ENCODE results near the gene YOD1.
A peak's percentile ranks its signal among the peaks of the same experiment; 100 is the strongest.

YOD1 gene

GRCh38 chr1:207025146-207025880 lies 25.7 kb downstream of the YOD1 start:
- DNase-seq (ENCODE audit: low read depth): peak; percentile 40

GRCh38 chr1:207024202-207025145 lies 26.5 kb downstream of the YOD1 start:
- DNase-seq (ENCODE audit: low read depth): peak; percentile 23

- DNase-seq (ENCODE audit: low read depth): no peak
Observed at GRCh38 chr1:207022996-207023679, 27.9 kb downstream of the YOD1 start.

GRCh38 chr1:207021876-207022596 lies 29.0 kb downstream of the YOD1 start:
- no peak for DNase-seq (ENCODE audit: low read depth)

GRCh38 chr1:207021139-207021861 lies 29.7 kb downstream of the YOD1 start:
- peak; percentile 41 for DNase-seq (ENCODE audit: low read depth)

- no peak for DNase-seq (ENCODE audit: low read depth)
Observed at GRCh38 chr1:207020709-207021107, 30.3 kb downstream of the YOD1 start.

GRCh38 chr1:207020065-207020708 lies 30.8 kb downstream of the YOD1 start:
- DNase-seq (ENCODE audit: low read depth): no peak

GRCh38 chr1:207019661-207020060 lies 31.3 kb downstream of the YOD1 start:
- no peak for DNase-seq (ENCODE audit: low read depth)

GRCh38 chr1:207019161-207019560 lies 31.8 kb downstream of the YOD1 start:
- no peak for DNase-seq (ENCODE audit: low read depth)

- no peak for DNase-seq (ENCODE audit: low read depth)
Observed at GRCh38 chr1:207018707-207019106, 32.3 kb downstream of the YOD1 start.

- no peak for DNase-seq (ENCODE audit: low read depth)
Observed at GRCh38 chr1:207017615-207018559, 33.1 kb downstream of the YOD1 start.

- DNase-seq (ENCODE audit: low read depth): no peak
Observed at GRCh38 chr1:207015791-207016190, 35.2 kb downstream of the YOD1 start.

- no peak for DNase-seq (ENCODE audit: low read depth)
Observed at GRCh38 chr1:207014728-207015127, 36.3 kb downstream of the YOD1 start.

GRCh38 chr1:207013321-207014085 lies 37.5 kb downstream of the YOD1 start:
- no peak for DNase-seq (ENCODE audit: low read depth)

GRCh38 chr1:207010726-207011125 lies 40.3 kb downstream of the YOD1 start:
- DNase-seq (ENCODE audit: low read depth): no peak

GRCh38 chr1:207009945-207010344 lies 41.1 kb downstream of the YOD1 start:
- no peak for DNase-seq (ENCODE audit: low read depth)

GRCh38 chr1:207009182-207009850 lies 41.7 kb downstream of the YOD1 start:
- no peak for DNase-seq (ENCODE audit: low read depth)

- DNase-seq (ENCODE audit: low read depth): peak; percentile 77
Observed at GRCh38 chr1:207007352-207008033, 43.5 kb downstream of the YOD1 start.
